Hepatocyte (in vitro differentiated cells): ENCODE data around the gene NEB.
"Not testable (repeated sequence)": the region's sequence is repeated elsewhere in the genome, so short reads cannot be mapped to it uniquely, and the experiment has no call there.

ENCODE experiments used
- CTCF ChIP-seq: fragments of 200-600 bp; sonication (generic); IDR thresholded peaks from 2 replicates; pipeline ENCODE4 v1.5.1; 2016; ENCODE audit warnings: antibody characterized with exemption, mild to moderate bottlenecking; ENCODE audit not compliant: poor library complexity
- EZH2phosphoT487 ChIP-seq: fragments of 200-600 bp; sonication (generic); IDR thresholded peaks from one replicate; pipeline ENCODE4 v1.6.1; 2018; ENCODE audit warnings: antibody characterized with exemption, mild to moderate bottlenecking, low read depth, moderate library complexity; ENCODE audit not compliant: unreplicated experiment, severe bottlenecking

GRCh38 chr2:151601803-151602202 lies 132.5 kb downstream of the NEB start:
- TF ChIP-seq CTCF, EZH2phosphoT487: not testable (repeated sequence)
